Pancreas (tissue), 10 donors: ENCODE results near the gene ABCB11. TPM values are rescaled to one million over a fixed set of nuclear protein-coding genes. Genes with fewer than 3 reads are reported as not detected.

Source experiments
- ATAC-seq, 4 donors: fragments of 200-7000 bp; cut with Tn5 transposase; one replicate each; pipeline versions ENCODE4 v1.8.0 to v1.9.1; 2020; ENCODE audit warnings: mild to moderate bottlenecking in 4 of 4, moderate library complexity in 4 of 4
- DNase-seq, 6 donors: peaks; one replicate each; pipeline ENCODE4 v3.0.0-alpha.2; 2020
- FAIRE-seq: peaks from 2 replicates; lab custom pipeline; 2012; peaks lifted over from hg19 to GRCh38; lab: Jason Lieb, UNC
- H3K27ac ChIP-seq, 4 donors: fragments of 200-600 bp; sonication (generic); 1 replicate in 3 of 4; 2 replicates in 1 of 4; pipeline versions ENCODE4 v1.5.0 to v1.8.0; 2020
- H3K27me3 ChIP-seq, 4 donors: fragments of 200-600 bp; one replicate each; pipeline ENCODE4 v1.8.0; 2021
- H3K36me3 ChIP-seq, 3 donors: fragments of 200-600 bp; sonication (generic) in 1 of 3; one replicate each; pipeline versions ENCODE4 v1.5.0 to v1.8.0; 2020 to 2021
- H3K4me1 ChIP-seq, 3 donors: fragments of 200-600 bp; one replicate each; pipeline ENCODE4 v1.8.0; 2021
- H3K4me3 ChIP-seq, 4 donors: fragments of 200-600 bp; sonication (generic) in 2 of 4; one replicate each; pipeline versions ENCODE4 v1.5.0 to v1.8.0; 2020 to 2021
- H3K9me3 ChIP-seq, 4 donors: fragments of 200-600 bp; one replicate each; pipeline ENCODE4 v1.8.0; 2021
- CTCF ChIP-seq, 4 donors: fragments of 200-600 bp; sonication (generic) in 3 of 4; IDR thresholded peaks; one replicate each; pipeline versions ENCODE4 v1.5.0 to v1.8.0; 2021; ENCODE audit warnings: antibody characterized with exemption in 4 of 4
- WGBS, 2 donors: extraction: QIAGEN DNeasy Blood & Tissue Kit; methylation state at CpG; one replicate each; pipeline ENCODE4 v1.1.7; 2013; 5-methylcytosine and 5-hydroxymethylcytosine counted together
- intact Hi-C, 3 donors: fragments of 100-400 bp; cut with DNase I; formaldehyde crosslinking; loops; one replicate each; pipeline versions ENCODE4 v1.11.1 to v1.14.2; 2022
- polyA plus RNA-seq, 2 donors: library from polyadenylated mRNA; stranded (reverse); fragments of 200-250 nt; gene quantifications; one replicate each; pipeline ENCODE4 v1.2.3, GENCODE V29; 2013
- total RNA-seq, 6 donors: library from RNA; stranded (reverse); fragmentation: NEBNext Ultra II Directional in 4 of 6; extraction: Animal tissue kit (Norgen Biotek cat#: 25700) in 4 of 6; gene quantifications; one replicate each; pipeline versions ENCODE4 v1.2.1 to v1.2.4, GENCODE V29; 2021 to 2023
- donor health status: healthy with polysubstance abuse.
- donor health status: DM: no; HTN: no; CAD: no; lungs with moderate emphysema.
- donor health status: DM: no; HTN: no; CAD: no.
- donor health status: control.
- donor health status: control.
- donor health status: Bipolar disorder and iron deficiency.
- donor health status: DM: yes; HTN: yes; CAD: no.
- donor health status: DM: no; HTN: no; CAD: no.
- donor health status: DM: no; HTN: no; CAD: no.
- donor health status: DM: yes; HTN: yes; CAD: no.

The ABCB11 gene
- total and polyA plus RNA-seq, 8 donors, result 0.02 to 0.12 (median 0.04) TPM; not detected in 2

DNA sequence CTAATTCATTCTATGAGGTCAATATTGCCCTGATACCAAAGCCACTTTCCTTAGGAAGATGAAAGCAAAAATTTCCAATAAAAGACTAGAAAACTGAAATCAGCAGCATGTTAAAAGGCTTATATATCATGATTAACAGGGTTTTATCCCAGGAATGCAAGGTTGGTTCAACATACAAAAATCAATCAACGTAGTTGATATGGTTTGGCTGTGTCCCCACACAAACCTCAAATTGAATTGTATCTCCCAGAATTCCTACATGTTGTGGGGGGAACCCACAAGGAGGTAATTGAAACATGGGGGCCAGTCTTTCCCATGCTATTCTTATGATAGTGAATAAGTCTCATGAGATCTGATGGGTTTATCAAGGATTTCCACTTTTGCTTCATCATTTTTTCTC lies 11.7 kb upstream of the ABCB11 start:
- intact Hi-C loops, result no loop called here
- Histone ChIP-seq H3K9me3 (no peaks in the 10 kb centered on the region), H3K4me1 (no peaks in the 10 kb centered on the region), H3K36me3 (no peaks in the 10 kb centered on the region), H3K27me3 (no peaks in the 10 kb centered on the region), H3K27ac (no peak overlapping the region), H3K4me3 (no peak overlapping the region)
- WGBS, 2 donors, result 76 to 84% methylated on average over 1 of the region's 1 CpG
- no peak for FAIRE-seq
- no peak for TF ChIP-seq CTCF (IDR thresholded peaks at IDR 0.05)
- ATAC-seq, result no peak
- no peak for DNase-seq

- no peak for TF ChIP-seq CTCF (IDR thresholded peaks at IDR 0.05)
- H3K4me3 ChIP-seq, result no peak overlapping the region
- ATAC-seq (no peak), DNase-seq (no peak), FAIRE-seq (no peak)
- no peaks in the 10 kb centered on the region for H3K4me1 ChIP-seq
- 68 to 70% methylated on average over 1 of the region's 1 CpG for WGBS, 2 donors
- H3K9me3 ChIP-seq, result no peaks in the 10 kb centered on the region
- intact Hi-C loops, result no loop called here
- no peaks in the 10 kb centered on the region for H3K27me3 ChIP-seq
- H3K27ac ChIP-seq, result no peak overlapping the region
- no peaks in the 10 kb centered on the region for H3K36me3 ChIP-seq
Observed at GRCh38 chr2:169041594-169041993, 10.5 kb upstream of the ABCB11 start.

GRCh38 chr2:169039702-169040101 lies 8.6 kb upstream of the ABCB11 start:
- Histone ChIP-seq H3K9me3 (no peaks in the 10 kb centered on the region), H3K36me3 (no peaks in the 10 kb centered on the region), H3K4me3 (no peak overlapping the region), H3K4me1 (no peaks in the 10 kb centered on the region), H3K27ac (no peak overlapping the region), H3K27me3 (no peaks in the 10 kb centered on the region)
- TF ChIP-seq CTCF (IDR thresholded peaks at IDR 0.05), result no peak
- intact Hi-C loops, result no loop called here
- ATAC-seq (no peak), DNase-seq (no peak), FAIRE-seq (no peak)
- WGBS, 2 donors, result 64 to 80% methylated on average over 4 of the region's 4 CpGs

DNA sequence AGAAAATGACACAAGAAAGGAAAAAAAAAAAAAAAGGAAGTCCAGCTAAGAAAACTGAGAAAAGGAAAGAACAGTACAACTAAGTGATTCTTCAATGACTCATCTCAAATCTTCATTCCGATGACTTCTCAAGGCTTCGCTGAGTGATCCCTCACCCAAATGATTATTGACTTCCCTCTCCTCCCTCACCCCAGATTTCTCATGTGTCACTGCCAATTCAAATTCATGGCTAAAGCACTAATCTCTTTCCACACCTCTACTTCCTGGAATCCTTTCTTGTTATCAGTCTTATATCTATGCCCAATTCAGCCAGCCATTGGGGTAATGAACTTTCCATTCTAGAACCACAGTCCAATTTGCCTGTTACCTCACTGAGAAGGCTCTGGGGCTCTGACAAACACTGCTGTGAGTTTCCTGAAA lies 7.2 kb upstream of the ABCB11 start:
- H3K27ac ChIP-seq, result no peak overlapping the region
- H3K4me1 ChIP-seq, result no peaks in the 10 kb centered on the region
- 84 to 95% methylated on average over 2 of the region's 2 CpGs for WGBS, 2 donors
- H3K36me3 ChIP-seq, result no peaks in the 10 kb centered on the region
- no peaks in the 10 kb centered on the region for H3K9me3 ChIP-seq
- intact Hi-C loops, result no loop called here
- no peaks in the 10 kb centered on the region for H3K27me3 ChIP-seq
- FAIRE-seq (no peak), DNase-seq (no peak), ATAC-seq (peak in 2 of 4 donors; percentile 19 to 80)
- H3K4me3 ChIP-seq, result no peak overlapping the region
- no peak for TF ChIP-seq CTCF (IDR thresholded peaks at IDR 0.05)

DNA sequence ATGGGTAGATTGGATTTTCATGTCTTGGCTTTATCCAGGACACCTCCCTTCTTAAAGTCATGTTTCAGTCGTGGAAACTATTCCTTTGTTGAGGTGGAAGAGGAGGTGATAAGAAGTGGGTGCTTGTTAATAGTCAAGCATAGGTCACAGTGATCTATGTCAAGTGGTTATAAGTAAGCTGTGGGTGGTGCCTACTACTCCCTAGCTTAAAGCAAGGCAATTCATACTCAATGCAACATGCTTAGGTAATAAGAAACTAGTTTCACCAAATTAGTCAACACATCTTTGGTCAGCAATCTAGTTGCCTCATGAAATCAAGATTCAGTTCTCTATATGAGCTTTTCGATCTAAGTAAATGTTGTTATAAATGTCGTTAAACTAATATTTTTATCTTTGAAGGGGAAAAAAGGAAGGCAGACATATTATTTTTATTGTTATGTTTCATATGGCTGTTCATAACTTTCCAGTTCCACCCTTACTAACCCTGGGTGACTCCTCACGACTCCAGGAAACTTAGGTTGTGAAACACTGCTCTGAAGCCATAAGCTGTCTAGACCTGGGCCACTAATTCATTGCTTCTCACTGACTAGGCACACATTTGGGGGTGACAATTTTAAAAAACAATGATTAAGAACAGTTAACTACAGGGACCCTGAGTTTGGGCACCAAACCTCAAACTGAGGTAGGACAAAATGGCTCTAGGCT lies 5.8 kb upstream of the ABCB11 start:
- FAIRE-seq (no peak), DNase-seq (no peak), ATAC-seq (peak in 1 of 4 donors; percentile 34)
- no peak for TF ChIP-seq CTCF (IDR thresholded peaks at IDR 0.05)
- 61 to 66% methylated on average over 4 of the region's 4 CpGs for WGBS, 2 donors
- H3K4me1 ChIP-seq, result no peaks in the 10 kb centered on the region
- no peak overlapping the region for H3K4me3 ChIP-seq
- intact Hi-C loops, result no loop called here
- H3K27me3 ChIP-seq, result no peaks in the 10 kb centered on the region
- H3K9me3 ChIP-seq, result no peaks in the 10 kb centered on the region
- H3K36me3 ChIP-seq, result no peaks in the 10 kb centered on the region
- H3K27ac ChIP-seq, result no peak overlapping the region
